ENCODE measurements around the gene KRTAP10-9.

DNA sequence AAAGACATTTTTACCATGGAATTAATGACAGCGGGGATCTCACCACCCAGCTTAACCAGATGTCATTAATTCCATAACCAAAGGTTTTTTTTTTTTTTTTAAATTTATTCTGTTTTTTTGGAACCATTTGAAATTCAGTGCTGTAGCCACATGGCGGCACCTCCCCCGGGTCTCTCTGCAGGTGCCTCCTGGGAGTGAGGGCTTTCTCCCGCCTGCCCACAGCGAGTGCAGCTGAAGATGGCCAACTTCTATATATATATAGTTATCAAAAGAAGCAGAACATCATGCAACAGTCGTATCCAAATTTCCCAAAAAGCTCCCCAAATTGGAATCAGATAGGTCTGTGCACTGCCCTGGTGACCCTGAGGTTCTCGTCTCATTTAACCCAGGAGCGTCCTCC, 11.4 kb upstream of the KRTAP10-9 start:
- no peak for TF ChIP-seq POLR2A (IDR thresholded peaks at IDR 0.05; ENCODE audit: low read length)
- TF ChIP-seq GATA1 (IDR thresholded peaks at IDR 0.05; ENCODE audit: low read depth, low read length), result no peak
